GM21447 (cell line): ENCODE measurements around the gene CCDC175.

Experiments used
- ATAC-seq: cut with Tn5 transposase; IDR thresholded peaks from one replicate; pipeline ENCODE4 v1.9.1; 2021; ENCODE audit not compliant: unreplicated experiment

The CCDC175 gene

GRCh38 chr14:59576332-59577294 is at the start of gene CCDC175:
Gene CCDC175 (minus strand): TSS chr14:59576812. CDS start chr14:59576775, 37 bp downstream.
- ATAC-seq = peak; percentile 96

DNA sequence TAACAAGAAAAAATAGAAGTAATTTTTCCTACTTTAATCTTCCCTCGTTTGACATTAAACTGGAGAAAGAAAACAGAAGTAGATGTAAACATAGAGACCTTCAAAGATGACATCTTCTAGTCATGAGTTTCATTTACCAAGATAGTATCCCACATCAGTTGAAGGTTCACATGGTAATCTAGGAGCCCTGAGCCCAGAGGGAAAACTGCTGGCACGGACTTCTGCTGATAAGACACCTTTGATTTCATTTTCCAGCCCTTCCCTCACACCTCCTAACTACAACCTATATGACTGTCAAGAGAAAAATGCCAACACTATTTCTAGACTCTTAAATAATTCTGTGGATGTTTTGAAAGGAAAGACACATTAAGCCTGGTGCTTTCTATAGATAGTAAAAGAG is 46.0 kb upstream of the CCDC175 start:
- ATAC-seq = no peak

DNA sequence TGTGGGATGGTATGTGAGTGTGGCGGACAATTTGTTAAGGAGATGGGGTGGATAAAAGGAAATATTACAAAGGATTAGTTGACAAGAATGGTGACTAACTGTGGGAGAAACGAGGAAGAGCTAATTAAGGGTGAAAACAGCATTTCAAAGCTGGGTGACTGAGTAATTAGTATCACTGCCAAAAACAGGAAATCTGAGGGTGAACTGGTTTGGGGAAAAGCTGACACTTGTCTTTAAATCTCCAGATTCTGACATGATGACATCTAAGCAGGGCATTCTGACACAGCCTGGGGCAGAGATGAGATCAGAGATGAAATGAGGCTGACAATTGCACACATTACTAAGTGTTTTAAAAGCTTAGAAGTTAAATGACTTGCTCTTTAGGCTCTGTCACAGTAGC is 42.4 kb upstream of the CCDC175 start:
- ATAC-seq = no peak

DNA sequence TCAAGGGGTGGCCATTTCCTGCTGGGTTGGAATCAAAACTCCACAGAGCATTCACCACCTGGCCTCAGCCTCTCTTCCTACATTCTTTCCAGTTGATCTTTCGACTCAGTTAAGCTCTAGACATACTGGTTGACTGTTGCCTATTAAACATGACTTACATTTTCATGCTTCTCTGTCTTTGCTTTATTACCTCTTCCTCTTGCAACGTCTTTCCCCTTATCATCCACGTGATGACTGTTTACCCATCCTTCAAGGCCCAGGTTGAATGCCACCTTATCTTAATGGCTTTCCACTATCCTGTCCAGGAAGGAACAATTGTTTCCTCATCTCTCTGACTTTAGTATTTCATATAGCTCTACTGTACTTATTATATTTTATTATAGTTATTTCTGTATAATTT is 24.4 kb upstream of the CCDC175 start:
- no peak for ATAC-seq

GRCh38 chr14:59600211-59600945 is 23.8 kb upstream of the CCDC175 start:
- ATAC-seq = no peak

GRCh38 chr14:59595071-59595470 is 18.5 kb upstream of the CCDC175 start:
- ATAC-seq = no peak

- no peak for ATAC-seq
These were observed 15.2 kb upstream of the CCDC175 start for GRCh38 chr14:59591641-59592370.

- no peak for ATAC-seq
These were observed 11.5 kb upstream of the CCDC175 start for GRCh38 chr14:59588101-59588500.

DNA sequence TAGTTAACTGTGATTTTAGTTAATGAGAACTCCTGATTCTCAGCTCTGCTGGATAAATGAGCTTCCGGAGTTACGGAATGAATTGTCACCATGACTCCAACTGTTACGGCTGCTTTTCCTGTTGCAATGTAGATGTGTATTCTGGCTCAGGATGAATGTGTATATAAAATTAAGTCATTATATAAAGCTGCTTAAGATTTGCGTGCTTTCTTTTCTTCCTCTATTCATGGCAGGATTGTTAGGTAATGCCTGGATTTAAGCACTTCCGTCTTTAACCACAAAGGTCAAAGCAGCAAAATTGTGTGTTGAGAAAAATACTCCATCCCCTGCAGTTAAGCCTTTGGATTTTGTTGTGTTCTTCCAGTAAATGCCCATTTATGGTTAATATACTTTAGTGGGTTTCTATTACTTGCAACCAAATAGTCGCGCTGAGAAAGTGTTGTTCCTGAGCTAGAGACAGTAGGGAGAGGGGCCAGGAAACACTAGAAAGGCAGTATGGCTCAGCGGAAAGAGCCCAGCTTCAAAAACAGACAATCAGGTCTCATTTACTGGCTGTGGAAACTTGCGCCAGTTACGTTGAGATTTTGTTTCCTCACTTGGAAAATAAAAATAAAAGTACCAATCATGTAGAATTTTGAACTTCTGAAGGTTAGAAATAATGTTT is 9.4 kb upstream of the CCDC175 start:
- no peak for ATAC-seq

- ATAC-seq = no peak
These were observed 7.1 kb upstream of the CCDC175 start for GRCh38 chr14:59583755-59584154.

GRCh38 chr14:59582845-59583509 is 6.4 kb upstream of the CCDC175 start:
- no peak for ATAC-seq

DNA sequence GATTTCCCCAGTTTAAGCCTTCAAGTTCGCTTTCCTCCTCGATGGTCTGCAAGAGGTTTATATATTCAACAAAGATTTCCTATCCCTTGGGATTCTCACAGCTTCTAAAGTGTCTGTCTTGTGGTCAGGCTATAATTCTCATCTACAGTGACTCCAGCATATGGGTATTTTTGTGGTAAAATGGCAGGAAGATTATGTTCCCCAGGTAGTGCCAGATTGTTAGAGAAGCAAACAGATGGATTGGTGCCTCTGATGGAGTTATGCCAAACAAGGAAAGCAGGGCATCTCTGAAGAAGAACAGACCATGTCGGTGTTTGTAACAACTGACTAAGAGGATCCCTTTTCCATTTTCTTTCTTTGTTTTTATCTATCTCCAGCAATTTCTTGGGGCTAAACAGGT is 5.5 kb upstream of the CCDC175 start:
- ATAC-seq = no peak

DNA sequence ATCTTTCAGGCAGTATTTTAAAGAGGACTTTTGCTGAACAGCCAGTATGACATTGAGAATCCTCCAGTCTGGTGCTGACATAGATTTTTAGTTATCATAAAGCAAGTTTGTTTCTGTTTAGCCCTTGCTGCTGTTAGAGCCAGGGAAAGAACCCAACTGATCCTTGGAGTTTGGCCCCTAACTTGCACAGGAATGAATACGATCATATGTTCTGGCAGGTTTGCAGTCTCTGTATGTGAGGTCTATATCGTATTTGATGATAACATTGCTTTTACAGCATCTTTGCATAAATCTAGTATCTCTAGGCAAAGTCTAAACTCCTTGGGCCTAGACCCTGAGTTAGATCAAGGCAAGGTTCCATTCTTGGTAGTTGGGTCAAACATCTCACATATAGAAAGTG is 4.3 kb upstream of the CCDC175 start:
- ATAC-seq = no peak

DNA sequence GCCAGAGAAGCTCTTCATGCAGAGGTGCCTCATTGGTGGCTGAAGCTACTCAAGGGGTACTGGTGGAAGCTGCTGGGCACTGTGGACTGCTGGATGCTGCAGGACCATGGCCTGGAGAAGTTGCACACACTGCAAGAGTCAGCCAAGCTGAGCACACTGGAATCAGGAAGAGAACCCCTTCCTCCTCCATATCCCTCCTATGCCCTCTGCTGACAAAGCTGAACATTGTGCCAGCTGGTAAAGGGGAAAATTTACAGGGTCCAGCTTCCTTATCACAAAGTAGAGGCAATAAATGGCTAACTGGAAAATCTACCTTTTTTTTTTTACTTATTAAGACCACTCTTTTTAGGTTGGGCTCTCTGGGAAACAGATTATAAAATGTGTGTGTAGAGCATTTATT is 6.5 kb downstream of the CCDC175 start:
- no peak for ATAC-seq

DNA sequence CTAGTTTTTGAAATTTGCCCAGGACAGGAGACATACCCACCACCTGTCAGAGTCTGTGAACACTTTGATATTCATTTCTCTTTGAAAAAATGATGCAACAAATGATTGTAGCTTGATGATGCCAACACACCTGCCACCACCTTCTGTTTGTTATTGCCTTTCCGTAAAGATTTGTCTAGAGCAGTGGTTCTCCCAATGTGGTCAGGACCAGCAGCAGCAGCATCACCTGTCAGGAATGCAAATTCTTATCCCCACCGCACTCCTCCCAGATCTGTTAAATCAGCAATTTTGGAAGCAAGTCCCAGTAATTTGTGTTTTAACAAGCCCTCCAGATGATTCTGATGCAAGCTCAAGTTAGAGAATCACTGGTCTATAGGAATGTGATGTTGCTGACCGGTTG is 9.9 kb downstream of the CCDC175 start:
- ATAC-seq = no peak

- ATAC-seq = no peak
These were observed 10.3 kb downstream of the CCDC175 start for GRCh38 chr14:59566296-59566695.

DNA sequence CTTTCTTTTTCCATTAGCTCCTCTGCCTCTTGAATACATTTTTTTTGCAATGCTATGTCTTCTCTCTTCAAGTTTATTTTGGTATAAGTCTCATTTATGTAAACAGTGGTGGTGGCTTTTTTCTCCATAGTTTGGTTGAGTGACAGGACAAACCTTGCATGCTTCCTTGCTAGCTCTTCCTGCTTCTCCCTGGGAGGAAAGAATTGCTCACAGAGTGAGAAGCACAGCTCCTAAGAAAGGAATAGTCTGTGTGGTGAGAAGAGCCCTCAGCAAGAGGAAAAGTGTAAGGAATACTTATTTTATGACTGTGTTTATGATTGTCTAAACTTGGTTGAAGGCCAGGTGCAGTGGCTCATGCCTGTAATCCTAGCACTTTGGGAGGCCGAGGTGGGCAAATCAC is 11.5 kb downstream of the CCDC175 start:
- ATAC-seq = no peak

GRCh38 chr14:59564366-59564765 is 12.2 kb downstream of the CCDC175 start:
- ATAC-seq = no peak

DNA sequence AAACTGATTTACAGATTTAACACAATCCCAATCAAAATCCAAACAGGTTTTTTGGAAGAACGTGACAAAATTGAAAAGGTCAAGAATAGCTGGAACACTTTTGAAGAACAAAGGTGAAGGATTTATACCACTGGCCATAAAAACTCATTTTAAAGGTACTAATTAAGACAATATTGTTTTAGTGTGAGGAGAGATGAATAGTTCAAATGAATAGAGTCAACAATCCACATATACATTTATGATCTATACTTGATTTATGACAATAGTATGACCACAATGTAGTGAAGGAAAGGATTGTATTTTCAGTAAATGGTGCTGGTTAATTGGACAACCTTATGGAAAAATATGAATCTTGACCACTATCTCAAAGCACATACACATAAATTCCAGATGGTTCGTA is 29.3 kb downstream of the CCDC175 start:
- no peak for ATAC-seq

DNA sequence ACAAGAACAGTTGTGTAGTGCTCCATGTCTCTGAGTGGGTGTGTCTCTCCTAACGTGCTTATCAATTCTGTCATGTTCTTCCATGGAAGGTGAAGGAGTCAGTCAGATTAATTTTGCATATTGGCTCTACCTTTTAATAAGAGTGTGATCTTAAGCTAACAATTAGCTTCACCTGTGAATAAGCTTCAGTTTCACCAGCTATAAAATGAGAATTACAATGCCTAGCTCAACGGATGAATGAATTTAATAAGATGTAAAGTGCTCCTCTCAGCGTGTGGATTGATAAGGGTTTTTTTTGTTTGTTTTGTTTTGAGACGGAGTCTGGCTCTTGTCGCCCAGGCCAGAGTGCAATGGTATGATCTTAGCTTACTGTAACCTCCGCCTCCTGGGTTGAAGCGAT is 32.7 kb downstream of the CCDC175 start:
- ATAC-seq = no peak
